Measurements from ENCODE around the gene ASAP3. TPM values are rescaled to one million over a fixed set of nuclear protein-coding genes. Genes with fewer than 3 reads are reported as not detected.

The ASAP3 gene
- total RNA-seq, 2 experiments from 2014 or later: 0.81 to 1.2 TPM

GRCh38 chr1:23531562-23532094 lies 47.6 kb upstream of the ASAP3 start:
- Mint-ChIP-seq H3K27me3 (no peaks in the 10 kb centered on the region), H3K27ac (peak overlapping the region; percentile 84), H3K4me3 (peak overlapping the region; percentile 91), H3K4me1 (ENCODE audit: low read depth) (peaks cover 73% of the 10 kb centered on the region), H3K36me3 (ENCODE audit: low read depth) (no peaks in the 10 kb centered on the region), H3K9me3 (no peaks in the 10 kb centered on the region)
- peak overlapping the region; percentile 44 for H3K4me3 ChIP-seq (ENCODE audit: low read length)
- H3K27ac ChIP-seq (ENCODE audit: low read depth in 1 of 2, low read length in 2 of 2): no peak overlapping the region
- H3K36me3 ChIP-seq (ENCODE audit: insufficient read depth, low read length): no peaks in the 10 kb centered on the region
- DNase-seq: no peak
- peaks cover 71% of the 10 kb centered on the region for H3K4me1 ChIP-seq (ENCODE audit: insufficient read depth, low read length)
- no peaks in the 10 kb centered on the region for H3K27me3 ChIP-seq (ENCODE audit: control insufficient read depth in 1 of 2, insufficient read depth in 2 of 2, low read length in 2 of 2)
- ATAC-seq (ENCODE audit: poor library complexity): no peak
- no peaks in the 10 kb centered on the region for H3K9me3 ChIP-seq (ENCODE audit: control insufficient read depth in 1 of 2, insufficient read depth in 1 of 2, low read length in 2 of 2)
- intact Hi-C loops (cut with DNase I, micrococcal nuclease): loop anchor here (2.0 to 10.0 kb wide), 3 partner anchors 109 to 167 kb away; partner anchors contain the start of genes ZNF436 (in 2 of the 2) and TCEA3 (in 1 of the 2)
- no peak for TF ChIP-seq CTCF (IDR thresholded peaks at IDR 0.05)
- POLR2A ChIA-PET: interaction anchor here (0.6 to 2.0 kb wide), 8 partner anchors 23 to 187 kb away, joined by 3 to 10 read pairs (median 4); partner anchors contain the start of genes HNRNPR and RPL11
- CTCF ChIA-PET: interaction anchor here (0.7 to 5.4 kb wide), 7 partner anchors 8 to 106 kb away, joined by 3 to 63 read pairs (median 10); no protein-coding TSS in a partner anchor

GRCh38 chr1:23530747-23531561 lies 47.0 kb upstream of the ASAP3 start, which contains the start of gene E2F2:
TSS of gene E2F2 (minus strand) at chr1:23531233. CDS start at chr1:23530793, 440 bp downstream.
- peaks cover 80% of the 10 kb centered on the region for H3K4me1 Mint-ChIP-seq (ENCODE audit: low read depth)
- peak within 1 kb of the TSS; percentile 84 for H3K27ac Mint-ChIP-seq
- H3K4me3 Mint-ChIP-seq: peak within 1 kb of the TSS; percentile 91
- CTCF ChIA-PET: interaction anchor here (0.7 to 5.4 kb wide), 7 partner anchors 9 to 106 kb away, joined by 3 to 63 read pairs (median 10); no protein-coding TSS in a partner anchor
- no peaks in the 10 kb centered on the region for H3K9me3 Mint-ChIP-seq
- no peak for TF ChIP-seq CTCF (IDR thresholded peaks at IDR 0.05)
- H3K4me3 ChIP-seq (ENCODE audit: low read length): peak within 1 kb of the TSS; percentile 44
- ATAC-seq (ENCODE audit: poor library complexity): peak; percentile 79
- no peaks in the 10 kb centered on the region for H3K36me3 ChIP-seq (ENCODE audit: insufficient read depth, low read length)
- no peaks in the 10 kb centered on the region for H3K9me3 ChIP-seq (ENCODE audit: control insufficient read depth in 1 of 2, insufficient read depth in 1 of 2, low read length in 2 of 2)
- H3K27ac ChIP-seq (ENCODE audit: low read depth in 1 of 2, low read length in 2 of 2): peak within 1 kb of the TSS in 1 of 2 donors; percentile 58
- H3K27me3 Mint-ChIP-seq: no peaks in the 10 kb centered on the region
- H3K36me3 Mint-ChIP-seq (ENCODE audit: low read depth): no peaks in the 10 kb centered on the region
- H3K27me3 ChIP-seq (ENCODE audit: control insufficient read depth in 1 of 2, insufficient read depth in 2 of 2, low read length in 2 of 2): no peaks in the 10 kb centered on the region
- H3K4me1 ChIP-seq (ENCODE audit: insufficient read depth, low read length): peaks cover 78% of the 10 kb centered on the region
- peak; percentile 66 to 92 (median 80) for DNase-seq
- intact Hi-C loops (cut with DNase I, micrococcal nuclease): loop anchor here (2.0 to 10.0 kb wide), 3 partner anchors 109 to 166 kb away; partner anchors contain the start of genes ZNF436 (in 2 of the 2) and TCEA3 (in 1 of the 2)
- POLR2A ChIA-PET: interaction anchor here (0.6 to 2.0 kb wide), 10 partner anchors 9 to 186 kb away, joined by 3 to 10 read pairs (median 3); partner anchors contain the start of gene RPL11

- no peaks in the 10 kb centered on the region for H3K9me3 Mint-ChIP-seq
- Histone ChIP-seq H3K9me3 (ENCODE audit: control insufficient read depth in 1 of 2, insufficient read depth in 1 of 2, low read length in 2 of 2) (no peaks in the 10 kb centered on the region), H3K27me3 (ENCODE audit: control insufficient read depth in 1 of 2, insufficient read depth in 2 of 2, low read length in 2 of 2) (no peaks in the 10 kb centered on the region), H3K27ac (ENCODE audit: low read depth in 1 of 2, low read length in 2 of 2) (peak overlapping the region in 1 of 2 donors; percentile 58), H3K36me3 (ENCODE audit: insufficient read depth, low read length) (no peaks in the 10 kb centered on the region), H3K4me3 (ENCODE audit: low read length) (peak overlapping the region; percentile 44), H3K4me1 (ENCODE audit: insufficient read depth, low read length) (peaks cover 86% of the 10 kb centered on the region)
- intact Hi-C loops (cut with DNase I, micrococcal nuclease): loop anchor here (2.0 to 10.0 kb wide), 3 partner anchors 108 to 165 kb away; partner anchors contain the start of genes ZNF436 (in 2 of the 2) and TCEA3 (in 1 of the 2)
- no peak for ATAC-seq (ENCODE audit: poor library complexity)
- H3K4me1 Mint-ChIP-seq (ENCODE audit: low read depth): peaks cover 85% of the 10 kb centered on the region
- TF ChIP-seq CTCF (IDR thresholded peaks at IDR 0.05): no peak
- ChIA-PET POLR2A (interaction anchor here (0.9 to 5.9 kb wide), 4 partner anchors 10 to 186 kb away, joined by 3 to 38 read pairs (median 4); no protein-coding TSS in a partner anchor), CTCF (interaction anchor here (1.8 to 5.4 kb wide), 4 partner anchors 10 to 107 kb away, joined by 12 to 63 read pairs (median 26); no protein-coding TSS in a partner anchor)
- H3K27me3 Mint-ChIP-seq: no peaks in the 10 kb centered on the region
- peak overlapping the region; percentile 88 for H3K27ac Mint-ChIP-seq
- H3K36me3 Mint-ChIP-seq (ENCODE audit: low read depth): no peaks in the 10 kb centered on the region
- H3K4me3 Mint-ChIP-seq: peak overlapping the region; percentile 80
- peak in 3 of 14 experiments; percentile 10 to 58 (median 42) for DNase-seq
Observed at GRCh38 chr1:23530087-23530746, 46.2 kb upstream of the ASAP3 start.

Data from CD4-positive, alpha-beta T cell (primary cell).